NCI-H774 (cell line): ENCODE results near the gene MAPRE3.
A peak's percentile ranks its signal among the peaks of the same experiment; 100 is the strongest.

Experiments used
- DNase-seq: peaks from one replicate; lab custom pipeline; 2025; lab: John Stamatoyannopoulos, UW

MAPRE3 gene

GRCh38 chr2:27014771-27015433 is 44.5 kb downstream of the MAPRE3 start:
- no peak for DNase-seq

- peak; percentile 75 for DNase-seq
Observed at GRCh38 chr2:27016801-27017325, 46.4 kb downstream of the MAPRE3 start.

- DNase-seq: no peak
Observed at GRCh38 chr2:27018142-27018541, 47.7 kb downstream of the MAPRE3 start.

GRCh38 chr2:27019459-27019858 is 49.0 kb downstream of the MAPRE3 start:
- no peak for DNase-seq

DNA sequence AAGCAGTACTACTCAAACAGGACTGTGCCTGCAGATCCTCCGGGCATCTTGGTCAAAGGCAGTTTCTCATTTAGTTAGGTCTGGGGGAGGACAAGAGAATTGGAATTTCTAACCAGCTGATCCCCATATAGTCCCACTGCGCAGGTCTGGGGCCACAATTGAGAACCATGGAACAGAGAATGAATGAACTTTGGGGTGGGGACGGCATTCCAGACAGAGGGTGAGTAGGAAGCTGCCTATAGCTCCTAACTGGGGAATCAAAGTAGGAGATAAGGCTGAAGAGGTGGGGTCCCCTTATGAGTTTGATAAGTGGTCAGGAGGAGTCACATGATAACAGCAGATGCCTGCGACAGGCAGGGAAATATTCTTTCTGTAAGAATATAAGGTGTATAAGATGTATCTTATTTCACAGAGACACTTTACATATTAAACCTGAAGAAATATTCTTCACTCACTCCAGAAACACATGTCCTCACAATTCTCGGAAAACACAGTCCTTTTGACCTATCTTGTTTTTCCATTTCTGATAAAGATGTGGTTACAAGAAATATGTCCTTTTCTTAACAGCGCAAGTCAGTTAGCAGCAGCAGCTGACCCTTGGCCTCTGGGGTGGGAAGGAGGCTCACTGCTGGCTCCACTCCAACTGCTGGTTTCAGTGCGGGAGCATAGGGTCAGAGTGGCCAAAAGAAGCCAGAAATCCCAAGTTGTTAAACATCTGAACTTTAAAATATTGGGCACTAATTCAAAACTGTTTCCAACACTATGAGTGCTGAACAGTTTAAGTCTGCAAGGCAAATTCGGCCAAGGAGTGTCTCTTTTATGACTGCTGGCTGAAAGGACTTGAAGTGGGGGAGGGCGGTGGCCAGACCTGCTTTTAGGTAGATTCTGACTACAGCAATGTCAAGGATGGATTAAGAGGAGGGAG is 49.8 kb downstream of the MAPRE3 start:
- no peak for DNase-seq

GRCh38 chr2:27021253-27022049 is 51.0 kb downstream of the MAPRE3 start:
- DNase-seq: no peak

GRCh38 chr2:27023740-27024139 is 53.3 kb downstream of the MAPRE3 start:
- no peak for DNase-seq

DNA sequence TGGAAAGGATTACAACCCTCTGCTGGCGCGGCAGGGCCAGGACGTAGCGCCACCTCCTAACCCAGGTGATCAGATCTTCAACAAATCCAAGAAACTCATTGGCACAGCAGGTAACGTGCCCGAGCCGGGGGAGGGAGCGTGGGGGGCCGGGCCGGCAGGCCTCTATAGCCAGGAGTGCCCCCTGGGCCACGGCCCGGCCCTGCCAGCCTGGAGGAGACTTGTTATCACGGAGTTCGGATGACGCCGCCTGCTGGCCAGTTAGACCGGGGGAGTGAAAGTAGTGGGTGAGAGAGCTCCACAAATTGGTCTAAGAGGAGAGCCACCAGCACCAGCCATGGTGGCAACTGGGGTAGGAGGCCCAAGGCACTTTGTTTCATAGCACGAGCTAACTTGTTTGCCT is 53.8 kb downstream of the MAPRE3 start:
- no peak for DNase-seq

GRCh38 chr2:27024812-27025211 is 54.4 kb downstream of the MAPRE3 start:
- no peak for DNase-seq

GRCh38 chr2:27025281-27025800 is 54.9 kb downstream of the MAPRE3 start:
- no peak for DNase-seq

- DNase-seq: no peak
Observed at GRCh38 chr2:27025861-27026851, 55.7 kb downstream of the MAPRE3 start.

- no peak for DNase-seq
Observed at GRCh38 chr2:27027211-27027651, 56.8 kb downstream of the MAPRE3 start.

DNA sequence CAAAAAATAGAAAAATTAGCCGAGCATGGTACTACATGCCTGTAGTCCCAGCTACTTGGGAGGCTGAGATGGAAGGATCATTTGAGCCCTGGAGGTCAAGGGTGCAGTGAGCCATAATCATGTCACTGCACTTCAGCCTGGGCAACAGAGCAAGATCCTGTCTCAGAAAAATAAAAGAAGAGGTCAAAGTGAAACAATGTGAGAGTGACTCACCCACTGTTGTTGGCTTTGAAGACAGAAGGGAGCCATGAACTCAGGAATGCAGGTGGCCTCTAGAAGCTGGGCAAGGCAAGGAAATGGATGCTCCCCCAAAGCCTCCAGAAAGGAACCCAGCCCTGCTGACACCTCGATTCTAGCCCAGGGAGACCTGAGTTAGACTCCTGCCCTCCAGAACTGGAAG is 58.6 kb downstream of the MAPRE3 start:
- DNase-seq: no peak

DNA sequence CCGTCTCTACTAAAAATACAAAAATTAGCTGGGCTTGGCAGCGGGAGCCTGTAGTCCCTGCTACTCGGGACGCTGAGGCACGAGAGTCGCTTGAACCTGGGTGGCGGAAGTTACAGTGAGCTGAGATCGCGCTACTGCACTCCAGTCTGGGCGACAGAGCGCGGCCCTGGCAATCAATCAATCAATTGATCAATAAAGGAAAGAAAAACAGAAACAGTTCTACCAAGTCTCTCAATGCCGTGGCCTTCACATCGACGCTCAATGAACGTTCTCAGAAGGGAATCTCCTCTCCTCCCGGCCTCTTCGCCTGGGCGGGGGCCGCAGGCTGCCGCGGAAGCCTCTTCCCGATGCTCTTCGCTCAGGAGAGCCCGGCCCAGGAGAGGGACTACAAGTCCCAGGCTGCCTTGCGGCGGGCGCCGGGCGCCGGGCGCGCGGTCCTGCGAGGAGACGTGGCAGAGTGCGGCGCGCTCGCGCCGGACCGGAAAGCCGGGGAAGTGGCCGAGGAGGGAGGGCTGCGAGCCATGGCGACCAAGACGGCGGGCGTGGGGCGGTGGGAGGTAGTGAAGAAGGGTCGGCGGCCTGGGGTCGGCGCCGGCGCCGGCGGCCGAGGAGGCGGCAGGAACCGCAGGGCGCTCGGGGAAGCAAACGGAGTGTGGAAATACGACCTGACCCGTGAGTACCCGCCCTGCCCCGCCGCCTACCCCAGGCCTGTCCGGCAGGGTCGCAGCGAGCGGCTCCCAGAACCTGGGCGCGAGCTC is 62.2 kb downstream of the MAPRE3 start, which contains the start of gene TMEM214:
Gene TMEM214, plus strand, starts transcription at position 471 of the 758 bp plus-strand sequence. Its CDS starts 51 bp downstream, at position 522.
- peak; percentile 76 for DNase-seq

DNA sequence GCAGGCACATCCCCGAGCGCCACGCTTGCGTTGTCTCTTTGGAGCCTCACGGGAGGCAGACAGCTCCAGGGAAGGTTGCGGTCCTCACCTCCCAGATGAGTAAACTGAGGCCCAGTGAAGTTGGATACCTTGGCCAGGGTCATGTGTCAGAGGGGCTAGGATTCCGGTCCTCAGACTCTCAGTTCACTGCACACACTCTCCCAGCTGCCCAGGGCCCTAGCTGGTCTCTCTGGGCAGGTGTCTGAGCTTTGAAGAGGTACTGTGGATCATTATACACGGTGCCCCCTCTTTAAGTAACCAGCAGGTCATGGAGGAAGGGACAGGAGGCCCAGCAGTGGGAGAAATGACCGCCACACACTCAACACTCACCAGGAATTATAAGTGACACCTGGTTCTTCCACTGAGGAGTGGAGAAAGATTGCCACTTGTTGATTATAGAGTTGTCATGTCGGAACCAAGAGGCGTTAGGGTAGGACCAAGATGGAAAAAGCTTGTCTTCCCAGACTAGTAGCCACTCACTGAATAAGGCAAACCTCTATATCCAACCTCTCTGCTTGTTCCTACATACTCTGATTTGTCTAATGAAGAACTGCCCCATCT is 62.9 kb downstream of the MAPRE3 start:
- no peak for DNase-seq

DNA sequence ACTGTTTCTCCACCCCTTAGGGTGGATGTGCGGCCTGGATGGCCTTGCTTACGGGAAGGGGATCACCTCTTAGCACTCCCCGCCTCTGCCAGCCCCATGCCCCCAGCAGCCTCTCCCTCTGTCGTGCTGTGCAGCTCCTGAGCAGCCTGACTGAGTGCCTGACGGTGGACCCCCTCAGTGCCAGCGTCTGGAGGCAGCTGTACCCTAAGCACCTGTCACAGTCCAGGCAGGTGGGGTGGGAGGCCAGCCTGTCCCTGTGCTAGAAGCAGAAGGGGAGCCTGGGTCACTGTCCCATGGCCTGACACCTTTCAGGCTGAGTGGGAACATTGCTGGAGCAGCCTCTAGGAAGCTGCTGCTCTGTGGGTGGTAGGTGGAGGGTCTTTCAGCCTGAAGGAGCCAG is 67.6 kb downstream of the MAPRE3 start:
- DNase-seq: no peak

GRCh38 chr2:27038631-27039339 is 68.3 kb downstream of the MAPRE3 start:
- DNase-seq: no peak

- DNase-seq: no peak
Observed at GRCh38 chr2:27039426-27039825, 69.0 kb downstream of the MAPRE3 start.

- no peak for DNase-seq
Observed at GRCh38 chr2:27039871-27040270, 69.4 kb downstream of the MAPRE3 start.
